Anterior cingulate cortex (tissue), 58 donors: ENCODE measurements around the gene TMEM51.

ENCODE experiments used
- DNase-seq, 58 donors: peaks; one replicate each; lab custom pipeline; 2025; lab: John Stamatoyannopoulos, UW

TMEM51 gene

DNA sequence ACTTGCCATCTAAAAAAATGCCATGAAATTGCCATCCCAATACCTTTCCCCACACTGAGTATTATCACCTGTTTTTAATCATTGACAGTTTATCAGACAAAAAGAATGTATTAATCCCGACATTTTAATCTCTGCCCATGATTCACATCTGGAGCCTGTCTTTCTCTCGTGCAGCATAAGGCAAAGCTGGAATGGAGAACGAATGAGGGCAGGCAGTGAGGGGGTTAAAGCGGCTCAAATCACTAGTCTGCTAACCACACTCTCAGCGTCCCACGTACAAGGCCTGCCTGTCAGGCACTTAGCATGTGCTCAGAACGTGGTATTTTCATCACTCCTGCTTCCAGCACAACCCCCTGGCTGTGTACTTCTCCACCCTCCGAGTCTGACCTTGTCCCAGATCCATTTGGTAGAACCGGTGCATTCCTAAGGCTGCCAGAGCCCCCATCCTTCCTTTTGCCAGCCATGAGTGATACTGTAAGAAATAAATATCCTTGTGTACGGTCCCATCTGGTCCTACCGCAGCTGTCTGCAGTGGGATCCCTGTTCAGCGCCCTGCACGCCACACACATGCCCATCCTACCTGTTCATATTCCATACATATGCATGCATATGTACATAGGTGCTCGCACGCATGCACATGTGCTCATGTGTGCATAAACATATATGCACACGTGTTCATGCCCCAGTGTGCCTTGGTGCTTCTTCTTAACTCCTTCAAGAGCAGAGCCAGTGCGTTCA lies 58.8 kb downstream of the TMEM51 start:
- no peak for DNase-seq

DNA sequence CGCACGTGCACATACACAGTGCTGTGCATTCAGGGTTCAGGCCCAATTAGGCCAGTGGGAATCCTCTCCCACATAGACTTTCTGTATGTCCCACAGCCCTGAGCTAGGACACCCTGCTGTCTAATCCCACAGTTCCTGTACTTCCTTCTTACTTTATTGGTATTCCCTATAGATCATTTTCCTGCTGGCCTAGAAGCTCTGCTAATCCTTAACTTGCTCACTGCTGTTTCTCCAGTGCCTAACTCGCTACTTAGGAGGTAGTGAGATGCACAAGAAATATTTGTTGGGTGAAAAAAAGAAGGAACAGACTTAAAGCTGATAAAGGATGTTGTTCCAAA lies 59.4 kb downstream of the TMEM51 start:
- DNase-seq = no peak

DNA sequence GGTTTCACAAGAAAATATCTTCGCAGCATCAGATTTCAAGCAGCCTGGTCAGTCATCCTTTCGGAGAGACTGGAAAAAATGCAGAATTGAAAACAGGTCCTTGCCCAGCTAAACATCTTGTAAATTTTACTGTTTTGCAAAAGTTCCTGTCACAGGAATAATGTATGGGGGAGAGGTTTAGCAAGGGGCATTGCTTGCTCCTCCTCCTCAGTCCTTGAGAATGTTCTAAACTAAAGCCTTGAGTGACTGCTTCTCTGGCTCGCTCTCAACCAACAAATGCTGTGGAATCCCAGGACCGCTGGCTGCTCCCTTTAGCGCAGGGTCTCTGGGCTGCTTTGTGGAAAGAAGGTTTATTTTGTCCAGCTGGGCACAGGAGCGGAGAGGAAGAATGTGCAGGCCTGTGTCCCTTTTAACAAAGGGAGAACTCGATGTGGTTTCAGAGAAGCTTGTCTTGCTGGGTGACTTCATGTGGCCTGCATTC lies 59.8 kb downstream of the TMEM51 start:
- DNase-seq = peak in 1 of 58 donors; percentile 27

DNA sequence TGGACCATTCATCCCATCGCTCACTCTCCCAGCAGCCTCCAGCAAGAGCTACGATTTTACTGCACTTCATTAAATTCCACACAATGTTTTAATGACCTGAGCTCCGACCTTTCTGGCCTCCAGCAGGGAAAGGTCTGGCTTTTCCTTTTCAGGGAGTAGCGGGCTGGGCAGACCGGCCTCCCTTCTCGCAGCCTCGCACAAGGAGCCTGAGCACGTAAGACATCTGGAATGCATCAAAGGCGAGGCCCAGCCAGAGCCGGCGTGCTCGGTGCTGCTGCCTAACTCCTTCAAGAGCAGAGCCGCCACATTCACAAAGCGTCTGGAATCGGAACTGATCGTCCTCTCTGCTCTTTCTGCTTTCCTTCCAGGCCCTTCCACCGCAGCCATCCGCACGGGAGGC lies 61.0 kb downstream of the TMEM51 start:
- DNase-seq = no peak

DNA sequence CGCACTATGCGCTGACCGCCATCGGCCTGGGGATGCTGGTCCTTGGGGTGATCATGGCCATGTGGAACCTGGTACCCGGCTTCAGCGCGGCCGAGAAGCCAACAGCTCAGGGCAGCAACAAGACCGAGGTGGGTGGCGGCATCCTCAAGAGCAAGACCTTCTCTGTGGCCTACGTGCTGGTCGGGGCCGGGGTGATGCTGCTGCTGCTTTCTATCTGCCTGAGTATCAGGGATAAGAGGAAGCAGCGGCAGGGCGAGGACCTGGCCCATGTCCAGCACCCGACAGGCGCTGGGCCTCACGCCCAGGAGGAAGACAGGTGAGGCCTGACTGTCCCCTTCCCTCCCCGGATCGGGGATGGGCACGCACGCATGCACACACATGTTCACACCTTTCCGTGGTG lies 61.6 kb downstream of the TMEM51 start:
- DNase-seq = no peak

DNA sequence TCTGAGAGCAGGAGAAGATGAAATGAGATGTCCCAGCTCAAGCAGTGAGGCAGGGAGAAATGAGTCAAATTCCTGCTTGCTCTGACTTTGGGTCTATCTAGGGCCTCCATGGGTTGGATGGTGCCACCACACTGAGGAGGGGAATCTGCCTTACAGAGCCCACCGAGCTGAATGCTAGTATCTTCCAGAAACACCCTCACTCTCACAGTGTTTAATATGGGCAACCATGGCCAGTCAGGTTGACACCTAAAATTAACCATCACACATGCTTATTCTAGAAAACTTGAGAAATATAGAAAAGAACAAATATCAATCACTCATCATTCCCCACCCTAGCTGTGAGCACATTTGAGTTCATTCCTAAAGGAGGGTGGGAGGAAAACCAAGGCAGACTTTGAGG lies 64.1 kb downstream of the TMEM51 start:
- DNase-seq = no peak

DNA sequence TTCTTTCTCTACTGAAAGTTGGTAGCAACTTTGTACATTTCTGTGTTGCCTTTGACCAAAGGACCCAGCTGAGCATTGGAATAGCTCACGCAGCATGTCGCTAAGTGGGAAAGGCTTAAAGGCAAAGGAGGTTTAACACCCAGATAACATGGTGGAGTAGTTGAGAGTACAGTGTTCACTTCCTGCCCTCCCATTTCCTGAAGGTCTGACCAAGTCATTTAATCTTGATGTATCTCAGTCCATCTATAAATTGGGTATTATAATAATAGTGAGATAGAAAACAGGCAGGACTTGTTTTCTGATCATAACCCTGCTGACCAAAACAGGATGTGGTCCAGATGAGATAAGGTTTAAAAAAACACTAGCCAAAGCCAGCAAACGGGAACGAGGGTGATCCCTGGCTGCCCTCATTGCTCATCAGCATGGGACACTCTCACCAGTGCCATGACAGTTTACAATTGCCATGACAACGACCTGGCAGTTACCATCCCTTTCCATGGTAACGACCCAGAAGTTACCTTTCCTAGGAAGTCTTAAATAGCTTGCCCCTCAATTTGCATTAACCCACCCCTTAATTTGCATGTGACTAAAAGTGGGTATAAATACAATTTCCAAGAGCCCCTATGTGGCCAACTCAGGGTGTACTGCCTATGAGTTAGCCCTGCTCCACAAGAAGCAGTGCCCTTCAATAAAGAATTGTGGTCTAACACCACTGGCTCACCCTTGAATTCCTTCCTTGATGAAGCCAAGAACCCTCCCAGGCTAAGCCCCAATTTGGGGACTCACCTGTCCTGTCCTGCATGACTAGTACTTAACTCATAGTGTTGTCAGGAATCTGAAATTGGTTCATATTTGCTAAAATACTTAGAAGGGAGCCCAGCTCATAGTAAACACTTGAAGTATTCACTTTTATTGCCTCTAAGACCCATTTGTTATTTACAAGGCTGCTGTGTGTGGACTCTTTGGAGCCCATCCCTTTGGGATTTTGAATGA lies 65.0 kb downstream of the TMEM51 start:
- DNase-seq = no peak

DNA sequence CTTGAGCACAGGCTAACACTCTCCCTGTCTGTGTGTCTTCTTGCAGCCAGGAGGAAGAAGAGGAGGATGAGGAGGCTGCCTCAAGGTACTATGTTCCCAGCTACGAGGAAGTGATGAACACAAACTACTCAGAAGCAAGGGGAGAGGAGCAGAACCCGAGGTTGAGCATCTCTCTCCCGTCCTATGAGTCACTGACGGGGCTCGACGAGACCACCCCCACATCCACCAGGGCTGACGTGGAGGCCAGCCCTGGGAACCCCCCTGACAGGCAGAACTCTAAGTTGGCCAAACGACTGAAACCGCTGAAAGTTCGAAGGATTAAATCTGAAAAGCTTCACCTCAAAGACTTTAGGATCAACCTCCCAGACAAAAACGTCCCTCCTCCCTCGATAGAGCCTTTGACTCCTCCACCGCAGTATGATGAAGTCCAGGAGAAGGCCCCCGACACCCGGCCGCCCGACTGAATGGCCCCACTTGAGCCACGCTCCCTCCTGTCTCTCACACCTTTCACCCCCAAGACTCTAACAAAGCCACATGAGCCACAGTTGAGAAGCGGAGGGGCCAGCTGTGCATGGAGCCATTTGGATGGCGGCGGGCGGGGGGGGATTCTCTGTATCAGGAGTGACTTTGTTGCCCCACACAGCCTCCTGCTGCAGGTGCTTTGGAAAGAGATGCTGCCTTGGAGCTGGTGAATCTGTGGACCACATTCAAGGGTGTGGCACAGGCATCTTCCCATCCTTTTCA lies 65.9 kb downstream of the TMEM51 start:
- no peak for DNase-seq

DNA sequence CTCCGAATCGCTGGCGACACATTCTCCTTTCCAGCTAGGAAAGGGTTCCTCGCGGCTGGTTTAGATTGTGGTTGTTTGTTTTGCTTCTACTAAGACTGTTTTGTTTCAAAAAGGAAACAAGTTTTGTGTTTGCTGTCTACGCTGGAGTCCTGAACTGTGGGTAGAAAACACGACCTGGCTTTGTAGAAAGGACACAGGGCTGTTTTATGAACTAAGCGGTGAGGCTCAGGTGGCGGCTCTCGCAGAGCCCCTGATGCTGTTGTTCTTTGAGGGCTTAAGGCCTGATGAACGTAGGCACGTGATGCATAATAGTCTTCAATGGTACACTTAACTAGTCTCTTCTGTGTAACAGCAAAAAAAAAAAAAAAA lies 66.5 kb downstream of the TMEM51 start:
- no peak for DNase-seq

DNA sequence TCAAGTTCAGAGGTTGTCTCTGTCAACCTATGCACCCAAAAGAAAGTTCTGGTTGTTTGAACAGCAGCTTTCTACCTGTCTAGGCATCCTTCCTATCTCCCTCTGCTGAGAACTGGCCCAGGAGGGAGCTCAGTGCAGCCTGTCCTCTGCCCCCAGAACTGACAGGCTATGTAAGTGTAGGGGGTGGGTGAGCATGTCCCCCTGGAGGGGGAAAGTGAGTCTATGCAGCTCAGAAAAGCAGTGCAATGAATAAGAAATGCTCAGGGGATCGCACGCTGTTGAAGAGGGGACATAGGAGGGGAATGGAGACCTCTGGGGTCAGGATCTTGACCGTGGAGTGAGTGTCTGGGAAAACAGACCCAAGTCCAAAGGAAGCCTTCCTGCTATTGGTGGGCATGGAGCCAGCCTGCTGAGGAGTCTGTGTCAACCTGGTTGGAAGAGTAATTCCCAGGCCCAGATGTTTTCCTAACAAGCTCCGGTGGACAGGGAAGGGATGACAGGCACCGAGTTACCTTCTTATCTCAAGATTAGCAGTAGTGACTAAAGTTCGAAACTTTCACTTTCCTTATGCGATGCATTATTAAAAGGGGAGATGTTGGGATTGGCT lies 67.4 kb downstream of the TMEM51 start:
- no peak for DNase-seq

DNA sequence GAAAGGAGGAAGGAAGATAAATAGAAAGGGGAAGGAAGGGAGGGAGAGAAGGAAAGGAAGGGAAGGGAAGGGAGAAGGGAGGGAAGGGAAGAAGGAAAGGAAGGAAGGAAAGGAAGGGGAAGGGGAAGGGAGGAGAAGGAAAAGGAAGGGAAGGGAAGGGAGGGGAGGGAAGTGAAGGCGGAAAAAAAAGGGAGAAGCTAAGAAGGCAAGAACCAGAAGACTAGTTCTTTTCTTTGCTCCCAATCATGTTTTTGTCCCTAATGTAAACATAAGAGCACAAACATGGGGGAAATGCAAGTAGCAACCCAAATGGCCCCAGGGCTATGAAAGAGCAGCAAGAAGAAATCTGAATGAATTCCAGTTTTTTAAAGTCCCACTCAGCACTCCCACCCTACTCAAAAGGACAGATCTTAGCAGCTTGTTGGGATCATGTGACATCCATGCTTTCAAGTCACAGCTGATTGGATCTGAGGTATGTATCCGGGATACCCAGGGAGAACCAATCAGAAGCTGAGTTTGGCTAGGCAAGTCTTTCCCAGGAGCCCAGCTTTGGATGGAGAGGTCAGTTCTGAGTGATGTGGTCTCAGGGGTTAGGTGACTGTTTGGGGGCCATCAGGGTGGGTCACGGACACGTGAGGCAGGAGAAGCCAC lies 69.2 kb downstream of the TMEM51 start:
- no peak for DNase-seq

DNA sequence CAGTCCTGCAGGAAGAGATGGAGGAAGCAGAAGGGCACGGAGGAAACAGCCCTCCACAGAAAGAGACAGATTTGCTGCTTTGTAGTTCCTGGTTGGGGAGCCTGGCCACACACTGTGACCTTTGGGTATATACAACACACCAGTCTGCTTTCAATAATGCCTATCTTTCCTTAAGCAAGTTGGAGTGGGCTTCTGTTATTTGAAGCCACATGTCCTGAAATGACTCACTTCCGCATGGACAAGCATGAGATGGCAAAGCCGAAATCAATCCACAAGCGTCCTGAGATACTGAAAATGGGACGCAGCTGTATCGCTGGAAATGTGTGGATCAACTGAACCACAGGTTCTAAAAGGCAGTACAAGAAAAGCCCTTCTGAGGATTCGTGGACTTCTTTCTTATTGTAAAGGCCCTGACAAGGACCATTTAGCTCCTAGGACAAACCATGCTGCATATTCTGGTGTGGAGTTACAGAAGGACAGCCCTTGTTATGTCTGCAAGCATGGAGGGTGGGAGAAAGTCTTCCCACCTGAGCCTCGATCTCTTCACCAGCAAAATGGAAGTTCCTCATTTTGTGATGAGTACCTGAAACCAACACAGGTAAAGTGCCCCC lies 70.8 kb downstream of the TMEM51 start:
- DNase-seq = no peak

DNA sequence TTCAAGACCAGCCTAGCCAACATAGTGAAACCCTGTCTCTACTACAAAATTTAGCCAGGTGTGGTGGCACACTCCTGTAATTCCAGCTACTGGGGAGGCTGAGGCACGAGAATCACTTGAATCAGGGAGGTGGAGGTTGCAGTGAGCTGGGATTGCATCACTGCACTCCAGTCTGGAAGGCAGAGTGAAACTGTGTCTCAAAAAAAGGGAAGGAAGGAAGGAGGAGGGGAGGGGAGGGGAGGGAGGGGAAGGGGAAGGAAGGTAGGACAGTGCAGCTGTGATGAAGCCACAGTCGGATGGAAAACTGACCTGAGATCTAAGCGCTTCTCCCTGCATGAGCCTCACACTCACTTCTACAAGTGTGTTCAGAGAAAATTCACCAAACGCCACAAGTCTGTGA lies 71.4 kb downstream of the TMEM51 start:
- no peak for DNase-seq

DNA sequence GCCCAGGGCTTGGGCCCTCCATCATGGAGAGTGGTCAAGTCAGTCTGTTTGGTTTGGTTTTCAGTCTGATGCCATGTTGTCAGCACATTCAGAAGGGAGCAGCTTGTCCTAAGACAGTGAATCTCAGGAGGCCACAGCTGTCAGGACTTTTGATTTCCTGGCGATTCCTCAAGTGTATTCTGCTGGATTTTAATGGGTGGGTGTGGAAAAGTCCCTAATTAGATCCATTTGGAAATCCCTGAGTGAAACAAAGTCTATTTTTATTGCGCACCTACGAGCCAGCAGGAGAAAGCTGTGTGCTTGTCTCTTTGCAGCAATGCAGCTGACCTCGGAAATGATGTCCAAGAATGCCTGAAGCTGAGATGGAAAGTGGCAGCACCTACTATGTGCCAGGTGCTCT lies 71.9 kb downstream of the TMEM51 start:
- no peak for DNase-seq

DNA sequence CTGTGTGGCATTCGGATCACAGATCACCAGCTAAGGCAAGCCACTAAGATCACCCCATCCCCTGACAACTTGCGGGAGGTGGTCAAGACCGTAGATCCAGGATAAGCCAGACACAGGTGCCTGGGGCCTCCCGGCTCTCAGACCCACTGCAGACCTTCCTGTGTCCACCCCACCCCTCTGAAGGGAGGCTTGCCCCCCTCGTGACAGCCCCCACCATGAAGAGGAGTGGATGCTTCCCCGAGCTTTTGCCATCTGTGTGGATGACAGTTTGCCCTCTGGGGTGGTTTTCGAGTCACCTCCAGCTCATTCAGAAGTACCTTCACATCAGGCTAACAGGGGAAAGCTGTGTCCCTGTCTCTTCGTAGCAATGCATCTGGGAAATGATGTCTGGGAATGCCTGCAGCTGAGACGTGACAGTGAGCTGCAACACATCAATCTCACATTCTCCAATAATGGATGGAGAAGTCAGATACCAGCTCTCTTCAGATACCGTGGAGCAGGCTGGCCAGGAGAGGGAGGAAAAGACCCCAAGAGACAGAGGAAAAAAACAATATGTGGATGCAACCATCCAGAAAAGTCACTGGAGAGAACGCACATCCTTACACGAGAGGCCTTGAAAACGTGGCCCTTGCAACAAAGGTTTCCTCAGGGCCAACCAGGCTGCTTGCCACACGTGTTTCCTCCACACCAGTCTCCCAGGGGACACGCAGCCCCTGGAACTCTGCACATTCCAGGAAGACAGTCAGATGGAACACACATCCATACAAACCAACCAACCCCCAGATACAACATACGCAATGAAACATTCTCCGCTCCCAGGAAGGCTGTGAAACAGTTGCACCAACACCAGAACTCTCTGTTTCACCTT lies 73.1 kb downstream of the TMEM51 start:
- no peak for DNase-seq

DNA sequence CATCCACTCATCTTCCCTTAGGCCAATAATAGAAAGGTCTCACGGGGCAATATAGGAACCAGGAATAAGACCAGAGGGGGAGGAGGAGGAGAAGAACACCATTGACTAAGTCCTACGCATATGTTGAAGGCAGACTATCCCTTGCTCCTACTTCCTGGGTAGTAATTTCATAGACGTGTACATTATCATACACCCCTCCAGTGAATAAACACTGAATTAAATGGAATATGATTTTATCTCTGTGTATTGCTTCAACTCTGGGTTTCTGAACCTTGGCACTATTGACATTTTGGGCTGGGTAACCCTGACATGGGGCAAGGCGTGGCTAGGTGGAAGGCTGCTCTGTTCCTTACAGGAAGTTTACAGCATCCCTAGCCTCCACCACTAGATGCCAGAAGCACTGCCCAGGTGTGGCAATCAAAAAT lies 76.2 kb downstream of the TMEM51 start:
- DNase-seq = no peak

DNA sequence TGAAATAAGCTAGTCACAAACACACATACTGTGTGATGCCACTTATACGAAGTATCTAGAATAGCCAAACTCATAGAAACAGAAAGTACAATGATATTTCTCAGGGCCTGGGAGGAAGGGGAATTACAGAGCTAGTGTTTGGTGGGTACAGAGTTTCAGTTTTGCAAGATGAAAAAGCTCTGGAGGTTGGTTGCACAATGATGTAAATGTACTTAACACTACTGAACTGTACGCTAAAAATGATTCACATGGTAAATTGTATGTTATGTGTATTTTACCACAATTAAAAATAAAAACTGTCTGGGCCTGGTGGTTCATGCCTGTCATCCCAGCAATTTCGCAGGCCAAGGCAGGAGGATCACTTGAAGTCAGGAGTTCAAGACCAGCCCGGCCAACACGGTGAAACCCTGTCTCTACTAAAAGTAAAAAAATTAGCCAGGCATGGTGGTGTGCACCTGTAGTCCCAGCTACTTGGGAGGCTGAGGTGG lies 78.2 kb downstream of the TMEM51 start:
- no peak for DNase-seq

DNA sequence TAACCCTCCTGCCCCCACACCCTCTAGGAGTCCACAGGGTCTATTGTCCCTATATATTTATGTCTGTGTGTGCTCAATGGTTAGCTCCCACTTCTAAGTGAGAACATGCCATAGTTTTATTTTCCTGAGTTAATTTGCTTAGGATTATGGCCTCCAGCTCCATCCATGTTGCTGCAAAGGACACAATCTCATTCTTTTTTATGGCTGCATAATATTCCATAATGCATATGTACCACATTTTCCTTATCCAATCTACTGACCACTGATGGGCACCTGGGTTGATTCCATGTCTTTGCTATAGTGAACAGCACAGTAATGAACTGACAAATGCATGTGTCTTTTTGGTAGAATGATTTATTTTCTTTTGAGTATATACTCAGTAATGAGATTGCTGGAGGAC lies 80.1 kb downstream of the TMEM51 start:
- no peak for DNase-seq
